ENCODE results near the gene ZNF146. TPM values are rescaled to one million over a fixed set of nuclear protein-coding genes. Genes with fewer than 3 reads are reported as not detected.

The ZNF146 gene
- polyA plus RNA-seq, 1 donor from 2014 or later, result 215 TPM

- no peak overlapping the region for H3K4me3 ChIP-seq (ENCODE audit: low read length)
- H3F3A ChIP-seq (ENCODE audit: insufficient read depth, low read length, poor library complexity, severe bottlenecking), result no peaks in the 10 kb centered on the region
- H3K4me2 ChIP-seq (ENCODE audit: low read length), result no peak overlapping the region
- H2AFZ ChIP-seq (ENCODE audit: low read depth, low read length), result no peak overlapping the region
- no peak overlapping the region for H3K27ac ChIP-seq (ENCODE audit: low read length)
- TF ChIP-seq REST (IDR thresholded peaks at IDR 0.05; ENCODE audit: borderline replicate concordance) (no peak), CTCF (IDR thresholded peaks at IDR 0.05; ENCODE audit: poor library complexity, severe bottlenecking) (no peak), POLR2AphosphoS5 (IDR thresholded peaks at IDR 0.05) (no peak), MXI1 (conservative IDR thresholded peaks at IDR 0.05; ENCODE audit: poor library complexity, severe bottlenecking) (no peak), SMC3 (conservative IDR thresholded peaks at IDR 0.05; ENCODE audit: poor library complexity) (no peak), TAF1 (IDR thresholded peaks at IDR 0.05; ENCODE audit: low read depth) (no peak), EZH2 (IDR thresholded peaks at IDR 0.05; ENCODE audit: borderline replicate concordance, insufficient read depth, low read length, poor library complexity, severe bottlenecking) (no peak), RAD21 (conservative IDR thresholded peaks at IDR 0.05) (no peak)
- no peaks in the 10 kb centered on the region for H3K9me2 ChIP-seq (ENCODE audit: insufficient read depth, low read length)
- no peaks in the 10 kb centered on the region for H3K79me2 ChIP-seq (replicated peaks; ENCODE audit: insufficient read depth, low read length)
- no peaks in the 10 kb centered on the region for H3K36me3 ChIP-seq (ENCODE audit: insufficient read depth, low read length)
- H3K27me3 ChIP-seq (ENCODE audit: insufficient read depth, low read depth, low read length), result no peaks in the 10 kb centered on the region
- no peaks in the 10 kb centered on the region for H3K9me3 ChIP-seq (ENCODE audit: low read length)
- no peaks in the 10 kb centered on the region for H4K20me1 ChIP-seq (ENCODE audit: insufficient read depth)
- no peak overlapping the region for H3K9ac ChIP-seq (ENCODE audit: low read length)
Observed at GRCh38 chr19:36265064-36265463, 50.2 kb downstream of the ZNF146 start.

- Histone ChIP-seq H3K9me2 (ENCODE audit: insufficient read depth, low read length) (no peaks in the 10 kb centered on the region), H3K27me3 (ENCODE audit: insufficient read depth, low read depth, low read length) (no peaks in the 10 kb centered on the region), H3F3A (ENCODE audit: insufficient read depth, low read length, poor library complexity, severe bottlenecking) (no peaks in the 10 kb centered on the region), H3K4me2 (ENCODE audit: low read length) (no peak overlapping the region), H3K27ac (ENCODE audit: low read length) (no peak overlapping the region), H2AFZ (ENCODE audit: low read depth, low read length) (no peak overlapping the region), H3K9me3 (ENCODE audit: low read length) (no peaks in the 10 kb centered on the region), H3K79me2 (replicated peaks; ENCODE audit: insufficient read depth, low read length) (no peaks in the 10 kb centered on the region), H3K9ac (ENCODE audit: low read length) (no peak overlapping the region), H3K36me3 (ENCODE audit: insufficient read depth, low read length) (no peaks in the 10 kb centered on the region), H4K20me1 (ENCODE audit: insufficient read depth) (no peaks in the 10 kb centered on the region), H3K4me3 (ENCODE audit: low read length) (no peak overlapping the region)
- TF ChIP-seq EZH2 (IDR thresholded peaks at IDR 0.05; ENCODE audit: borderline replicate concordance, insufficient read depth, low read length, poor library complexity, severe bottlenecking), result no peak
Observed at GRCh38 chr19:36265856-36266374, 51.0 kb downstream of the ZNF146 start.

- H3F3A ChIP-seq (ENCODE audit: insufficient read depth, low read length, poor library complexity, severe bottlenecking), result no peaks in the 10 kb centered on the region
- no peaks in the 10 kb centered on the region for H3K79me2 ChIP-seq (replicated peaks; ENCODE audit: insufficient read depth, low read length)
- no peak for TF ChIP-seq REST (IDR thresholded peaks at IDR 0.05; ENCODE audit: borderline replicate concordance)
- TF ChIP-seq RAD21 (conservative IDR thresholded peaks at IDR 0.05), result no peak
- TF ChIP-seq EZH2 (IDR thresholded peaks at IDR 0.05; ENCODE audit: borderline replicate concordance, insufficient read depth, low read length, poor library complexity, severe bottlenecking), result no peak
- TF ChIP-seq CTCF (IDR thresholded peaks at IDR 0.05; ENCODE audit: poor library complexity, severe bottlenecking), result no peak
- no peak for TF ChIP-seq SMC3 (conservative IDR thresholded peaks at IDR 0.05; ENCODE audit: poor library complexity)
- TF ChIP-seq MXI1 (conservative IDR thresholded peaks at IDR 0.05; ENCODE audit: poor library complexity, severe bottlenecking), result no peak
- TF ChIP-seq EP300 (conservative IDR thresholded peaks at IDR 0.05; ENCODE audit: poor library complexity, severe bottlenecking), result no peak
- H3K9me2 ChIP-seq (ENCODE audit: insufficient read depth, low read length), result no peaks in the 10 kb centered on the region
- no peaks in the 10 kb centered on the region for H3K9me3 ChIP-seq (ENCODE audit: low read length)
- H4K20me1 ChIP-seq (ENCODE audit: insufficient read depth), result no peaks in the 10 kb centered on the region
- no peaks in the 10 kb centered on the region for H3K27me3 ChIP-seq (ENCODE audit: insufficient read depth, low read depth, low read length)
- no peak overlapping the region for H2AFZ ChIP-seq (ENCODE audit: low read depth, low read length)
- no peak overlapping the region for H3K4me2 ChIP-seq (ENCODE audit: low read length)
- no peak overlapping the region for H3K27ac ChIP-seq (ENCODE audit: low read length)
- no peak overlapping the region for H3K9ac ChIP-seq (ENCODE audit: low read length)
- no peak overlapping the region for H3K4me3 ChIP-seq (ENCODE audit: low read length)
- no peaks in the 10 kb centered on the region for H3K36me3 ChIP-seq (ENCODE audit: insufficient read depth, low read length)
Observed at GRCh38 chr19:36266375-36266961, 51.6 kb downstream of the ZNF146 start.
